Omental fat pad (tissue), 4 donors: ENCODE results near the gene CRIP3. TPM values are rescaled to one million over a fixed set of nuclear protein-coding genes. Genes with fewer than 3 reads are reported as not detected.

Source experiments
- ATAC-seq: fragments of 150-250 bp; one replicate; pipeline ENCODE4 v1.9.1; 2016; ENCODE audit warnings: mild to moderate bottlenecking, moderate library complexity; ENCODE audit not compliant: low FRiP score
- DNase-seq: peaks from one replicate; pipeline ENCODE4 v3.0.0-alpha.2; 2019; ENCODE audit warnings: low spot score
- CTCF ChIP-seq, 3 donors: fragments of 450-650 bp; IDR thresholded peaks; one replicate each; pipeline ENCODE4 v1.5.1; 2016 to 2017; ENCODE audit warnings: antibody characterized with exemption in 3 of 3, mild to moderate bottlenecking in 3 of 3, moderate library complexity in 2 of 3
- total RNA-seq, 4 donors: library from RNA; depleted of rRNA; stranded (reverse); fragments of >200 nt; gene quantifications; one replicate each; pipeline ENCODE4 v1.1.0, GENCODE V29; 2016

CRIP3 gene
- total RNA-seq, 4 donors from 2014 or later: 0.84 to 7.9 (median 0.94) TPM; not detected in 1

DNA sequence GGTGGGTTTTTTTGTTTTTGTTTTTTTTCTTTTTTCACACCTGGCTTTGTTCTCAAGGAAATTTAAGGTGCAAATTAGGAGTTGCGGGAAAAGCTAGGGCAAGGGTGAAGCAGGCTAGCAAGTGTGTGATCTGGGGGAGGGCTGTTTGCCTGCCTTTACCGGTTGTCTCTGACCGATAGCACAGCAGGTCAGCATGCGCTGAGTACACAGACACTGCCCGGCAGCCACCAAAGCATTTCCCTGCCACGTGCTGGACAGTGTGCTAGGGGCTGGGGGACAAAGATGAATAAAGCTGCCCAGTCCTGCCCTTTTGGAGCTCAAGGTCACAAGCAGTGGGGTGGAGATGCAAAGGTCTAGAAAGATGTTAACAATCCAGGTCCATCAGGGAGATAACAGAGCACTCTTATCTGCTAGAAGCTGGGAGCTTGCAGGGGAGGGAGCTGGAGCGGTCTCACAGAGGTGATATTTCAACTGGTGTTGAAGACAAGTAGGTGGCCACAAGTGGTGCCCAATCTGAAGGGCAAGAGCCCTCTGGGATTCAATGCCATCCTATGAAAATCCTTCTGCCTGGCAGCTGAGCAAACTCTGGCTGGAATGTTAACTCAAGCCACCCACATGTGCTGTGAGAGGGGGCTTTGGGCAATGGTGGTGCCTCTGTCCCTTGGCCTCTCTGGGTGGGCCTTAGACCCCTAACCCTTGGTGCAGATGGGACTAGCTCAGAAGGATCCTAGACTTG is 40.8 kb downstream of the CRIP3 start:
- no peak for ATAC-seq

GRCh38 chr6:43265564-43265963 is 43.1 kb downstream of the CRIP3 start:
- ATAC-seq: no peak
- TF ChIP-seq CTCF (IDR thresholded peaks at IDR 0.05): no peak
- DNase-seq: no peak

More for the DNA sequence above, 40.8 kb downstream of the CRIP3 start:
- no peak for TF ChIP-seq CTCF (IDR thresholded peaks at IDR 0.05)
- DNase-seq: no peak

GRCh38 chr6:43264599-43265145 is 44.0 kb downstream of the CRIP3 start:
- no peak for TF ChIP-seq CTCF (IDR thresholded peaks at IDR 0.05)
- ATAC-seq: no peak
- DNase-seq: no peak

DNA sequence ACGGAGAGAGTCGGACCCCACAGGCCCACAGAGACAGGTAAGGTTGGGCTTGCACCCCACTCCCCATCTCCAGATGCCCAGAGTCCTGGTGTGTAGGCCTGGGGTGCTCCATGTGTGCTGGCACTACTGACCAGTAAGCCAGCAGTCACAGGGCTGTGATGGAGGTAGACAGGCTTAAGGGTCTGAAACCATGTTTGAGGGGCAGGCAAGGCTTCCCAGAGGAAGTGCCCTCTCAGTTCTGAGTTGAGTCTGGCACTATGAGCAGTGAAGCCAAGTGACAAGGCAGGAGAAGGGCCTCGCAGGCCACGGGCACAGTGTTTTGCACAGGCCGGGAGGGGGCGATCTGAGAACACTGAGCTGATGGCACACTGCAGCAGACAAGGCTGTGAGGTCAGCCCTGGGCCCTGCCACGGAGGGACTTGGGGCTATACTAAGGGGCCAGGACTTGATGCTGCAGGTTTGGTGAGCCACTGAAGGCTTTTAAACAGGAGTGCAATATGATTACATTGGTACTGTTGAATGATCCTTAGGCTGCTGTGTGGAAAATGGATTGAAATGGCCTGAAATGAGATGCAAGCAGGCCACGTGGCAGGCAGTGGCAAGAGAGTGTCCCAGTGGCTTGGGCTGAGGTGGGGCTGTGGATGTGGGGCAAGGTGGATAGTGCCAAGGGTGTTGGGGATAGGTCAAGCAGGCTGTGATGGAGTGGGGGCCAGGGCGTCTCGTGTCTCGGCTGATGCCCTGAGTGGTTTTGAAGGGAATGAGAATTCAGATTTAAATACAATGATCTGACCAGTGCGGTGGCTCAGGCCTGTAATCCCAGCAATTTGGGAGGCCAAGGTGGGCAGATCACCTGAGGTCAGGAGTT is 45.1 kb downstream of the CRIP3 start:
- TF ChIP-seq CTCF (IDR thresholded peaks at IDR 0.05): no peak
- ATAC-seq: peak; percentile 58
- DNase-seq: peak; percentile 33

DNA sequence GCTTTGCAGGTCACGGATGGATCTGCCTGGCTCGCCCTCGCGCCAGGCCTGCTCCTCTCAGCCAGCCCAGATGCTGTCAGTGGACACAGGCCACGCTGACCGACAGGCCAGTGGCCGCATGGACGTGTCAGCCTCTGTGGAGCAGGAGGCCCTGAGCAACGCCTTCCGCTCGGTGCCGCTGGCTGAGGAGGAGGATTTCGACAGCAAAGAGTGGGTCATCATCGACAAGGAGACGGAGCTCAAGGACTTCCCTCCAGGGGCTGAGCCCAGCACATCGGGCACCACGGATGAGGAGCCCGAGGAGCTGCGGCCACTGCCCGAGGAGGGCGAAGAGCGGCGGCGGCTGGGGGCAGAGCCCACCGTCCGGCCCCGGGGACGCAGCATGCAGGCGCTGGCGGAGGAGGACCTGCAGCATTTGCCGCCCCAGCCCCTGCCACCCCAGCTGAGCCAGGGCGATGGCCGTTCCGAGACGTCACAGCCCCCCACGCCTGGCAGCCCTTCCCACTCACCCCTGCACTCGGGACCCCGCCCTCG is 45.8 kb downstream of the CRIP3 start:
- ATAC-seq (no peak), DNase-seq (no peak)
- no peak for TF ChIP-seq CTCF (IDR thresholded peaks at IDR 0.05)

GRCh38 chr6:43262000-43262779 is 46.4 kb downstream of the CRIP3 start:
- ATAC-seq: no peak
- no peak for TF ChIP-seq CTCF (IDR thresholded peaks at IDR 0.05)
- DNase-seq: no peak
